Heart left ventricle (tissue), 13 donors: ENCODE data around the gene TOP3B.

ENCODE experiments used
- POLR2A ChIP-seq, 2 donors: fragments of 450-650 bp; IDR thresholded peaks; one replicate each; pipeline ENCODE4 v1.6.1; 2017; ENCODE audit warnings: antibody characterized with exemption in 2 of 2, mild to moderate bottlenecking in 2 of 2, moderate library complexity in 2 of 2
- TF ChIP-seq, protein P1 (sequence below), 12 donors: fragments of 200-600 bp; sonication (generic) in 4 of 12; IDR thresholded peaks; one replicate each; pipeline versions ENCODE4 v1.5.0 to v1.8.0; 2018 to 2022; ENCODE audit warnings: antibody characterized with exemption in 12 of 12, mild to moderate bottlenecking in 5 of 12
- donor health status: ischemic (EF 13 %, LVEDD 7.1; RV severe dilation, severe dysfunction).
- donor health status: DM: no; HTN: yes; CAD: no.
- donor health status: DM: no; HTN: no; CAD: no.
- donor health status: ischemic (EF 25% LVEDD 6.9; RV normal size, moderate dysfunction).
- donor health status: ischemic (EF 25% LVEDD 5.7; RV mildly dilated, moderate dysfunction).
- donor health status: ischemic (EF 35%, LVEDD 5.7; RV mildly dilated, moderate dysfunction).
- donor health status: nonischemic (EF 11% LVEDD 7.7; RV severe dilation, severe dysfunction).
- donor health status: DM: yes; HTN: yes; CAD: no.
- donor health status: PGD.
- donor health status: ischemic (EF 29% LVEDD 5.4; RV normal size, mild dysfunction).
- donor health status: nonischemic (EF 23%, LVEDD 6.1; RV moderate dilation, normal function).

DNA sequence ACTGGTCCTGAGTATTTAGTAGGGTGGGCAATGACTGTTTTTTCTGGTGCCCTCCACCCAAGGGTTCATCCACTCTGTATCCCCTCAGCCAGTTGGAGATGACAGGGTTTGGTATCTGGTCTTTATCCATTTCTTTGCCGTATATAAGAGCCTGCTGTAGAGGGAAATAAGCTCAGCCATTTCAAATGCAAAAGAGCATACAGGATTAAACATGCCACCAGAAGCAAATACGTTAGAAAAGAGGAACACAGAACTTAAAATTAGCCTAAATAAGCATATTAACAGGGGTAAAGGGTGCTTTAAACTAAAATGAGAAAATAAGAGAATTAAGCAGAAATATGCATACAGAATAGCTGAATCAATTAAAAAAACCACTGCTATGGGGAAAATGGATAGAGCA, 27.8 kb upstream of the TOP3B start:
- no peak for TF ChIP-seq POLR2A (IDR thresholded peaks at IDR 0.05)
- TF ChIP-seq, protein P1, sequence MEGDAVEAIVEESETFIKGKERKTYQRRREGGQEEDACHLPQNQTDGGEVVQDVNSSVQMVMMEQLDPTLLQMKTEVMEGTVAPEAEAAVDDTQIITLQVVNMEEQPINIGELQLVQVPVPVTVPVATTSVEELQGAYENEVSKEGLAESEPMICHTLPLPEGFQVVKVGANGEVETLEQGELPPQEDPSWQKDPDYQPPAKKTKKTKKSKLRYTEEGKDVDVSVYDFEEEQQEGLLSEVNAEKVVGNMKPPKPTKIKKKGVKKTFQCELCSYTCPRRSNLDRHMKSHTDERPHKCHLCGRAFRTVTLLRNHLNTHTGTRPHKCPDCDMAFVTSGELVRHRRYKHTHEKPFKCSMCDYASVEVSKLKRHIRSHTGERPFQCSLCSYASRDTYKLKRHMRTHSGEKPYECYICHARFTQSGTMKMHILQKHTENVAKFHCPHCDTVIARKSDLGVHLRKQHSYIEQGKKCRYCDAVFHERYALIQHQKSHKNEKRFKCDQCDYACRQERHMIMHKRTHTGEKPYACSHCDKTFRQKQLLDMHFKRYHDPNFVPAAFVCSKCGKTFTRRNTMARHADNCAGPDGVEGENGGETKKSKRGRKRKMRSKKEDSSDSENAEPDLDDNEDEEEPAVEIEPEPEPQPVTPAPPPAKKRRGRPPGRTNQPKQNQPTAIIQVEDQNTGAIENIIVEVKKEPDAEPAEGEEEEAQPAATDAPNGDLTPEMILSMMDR (IDR thresholded peaks at IDR 0.05): no peak
